Keratinocyte (primary cell): ENCODE measurements around the gene TNFAIP8.

Experiments
- CTCF ChIP-seq, 3 experiments: IDR thresholded peaks in 1 of 3; conservative IDR thresholded peaks in 1 of 3; optimal IDR thresholded peaks in 1 of 3; 2 replicates in 2 of 3; 3 replicates in 1 of 3; pipeline versions ENCODE3 to v1.5.1; 2011; ENCODE audit warnings: low read length in 3 of 3, mild to moderate bottlenecking in 3 of 3, moderate library complexity in 2 of 3, control low read depth in 1 of 3, inconsistent platforms in 1 of 3; ENCODE audit not compliant: insufficient read depth in 2 of 3; ENCODE audit errors: extremely low read depth in 1 of 3
- EZH2 ChIP-seq: IDR thresholded peaks from one replicate; pipeline ENCODE4 v1.6.1; 2012; ENCODE audit warnings: inconsistent platforms, mild to moderate bottlenecking, low read length, moderate library complexity

- TF ChIP-seq EZH2 (no peak), CTCF (optimal IDR thresholded peaks at IDR 0.05 in 1 of 3, IDR thresholded peaks at IDR 0.05 in 1 of 3, conservative IDR thresholded peaks at IDR 0.05 in 1 of 3; ENCODE audit: extremely low read depth in 1 of 3, insufficient read depth in 2 of 3, low read length in 3 of 3) (no peak)
Measured at GRCh38 chr5:119374901-119375300, 19.1 kb downstream of the TNFAIP8 start.
